AG04449 (cell line): ENCODE results near the gene ASB6.

Source experiments
- CTCF ChIA-PET: fragments of 350-600 bp; formaldehyde crosslinking; extraction: SDS; loops from one replicate; lab custom pipeline; 2021; ENCODE audit warnings: antibody characterized with exemption; lab: Yijun Ruan, JAX
- POLR2A ChIA-PET: fragments of 400-600, 350-600 bp; formaldehyde crosslinking; extraction: SDS; loops from one replicate; lab custom pipeline; 2020; ENCODE audit warnings: antibody characterized with exemption, inconsistent platforms; lab: Yijun Ruan, JAX
- DNase-seq: peaks from one replicate; pipeline ENCODE4 v3.0.0-alpha.2; 2010; ENCODE audit warnings: low read depth, low spot score
- H3K4me3 ChIP-seq: 2 replicates; pipeline ENCODE4 v1.5.1; 2011; ENCODE audit warnings: low read depth, mild to moderate bottlenecking, control low read depth, low read length
- TF ChIP-seq, protein P1 (sequence below): IDR thresholded peaks from one replicate; pipeline ENCODE4 v1.5.1; 2011; ENCODE audit warnings: mild to moderate bottlenecking, moderate library complexity, low read length, control low read depth, inconsistent platforms; ENCODE audit not compliant: insufficient read depth; ENCODE audit errors: missing control alignments

The ASB6 gene, protein sequence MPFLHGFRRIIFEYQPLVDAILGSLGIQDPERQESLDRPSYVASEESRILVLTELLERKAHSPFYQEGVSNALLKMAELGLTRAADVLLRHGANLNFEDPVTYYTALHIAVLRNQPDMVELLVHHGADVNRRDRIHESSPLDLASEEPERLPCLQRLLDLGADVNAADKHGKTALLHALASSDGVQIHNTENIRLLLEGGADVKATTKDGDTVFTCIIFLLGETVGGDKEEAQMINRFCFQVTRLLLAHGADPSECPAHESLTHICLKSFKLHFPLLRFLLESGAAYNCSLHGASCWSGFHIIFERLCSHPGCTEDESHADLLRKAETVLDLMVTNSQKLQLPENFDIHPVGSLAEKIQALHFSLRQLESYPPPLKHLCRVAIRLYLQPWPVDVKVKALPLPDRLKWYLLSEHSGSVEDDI

DNA sequence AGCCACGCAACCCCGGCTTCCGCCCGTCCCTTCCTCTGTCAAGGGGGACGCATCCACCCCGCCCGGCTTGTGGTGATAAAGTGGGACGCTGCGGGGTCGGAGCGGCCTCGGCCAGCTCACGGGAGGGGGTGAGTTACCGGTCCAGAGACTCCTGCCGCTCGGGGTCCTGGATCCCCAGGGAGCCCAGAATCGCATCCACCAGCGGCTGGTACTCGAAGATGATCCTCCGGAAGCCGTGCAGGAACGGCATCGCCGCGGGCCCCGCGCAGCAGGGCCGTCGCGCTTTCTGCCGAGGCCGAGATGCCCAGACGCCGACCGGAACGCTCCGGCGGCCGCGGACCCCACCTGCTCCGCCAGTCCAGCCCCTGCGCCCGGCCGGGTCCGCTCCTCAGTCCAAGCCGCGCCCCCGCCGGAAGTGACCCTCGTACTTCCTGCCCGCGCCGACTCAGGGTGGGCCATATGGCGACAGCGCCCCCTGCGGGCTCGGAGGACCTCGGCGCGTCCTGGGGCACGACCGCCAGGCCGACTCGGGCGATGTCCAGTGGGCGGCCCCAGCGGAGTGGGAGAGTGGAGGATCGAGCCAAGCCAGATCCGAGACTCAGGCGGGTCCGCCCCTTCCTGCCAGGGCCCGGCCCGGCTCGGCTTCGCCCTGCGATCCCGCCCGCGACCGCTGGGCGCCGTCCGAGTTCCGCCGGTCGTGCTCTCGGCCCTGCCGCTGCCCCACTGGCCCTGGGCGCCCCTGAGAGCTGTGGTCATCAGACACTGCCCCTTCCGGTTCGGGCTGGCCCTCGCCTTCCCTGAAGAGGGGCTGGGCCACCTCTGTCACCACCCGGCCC lies at the start of gene ASB6:
ASB6 (minus strand) TSS at position 402 of the 836 bp plus-strand sequence; CDS start at position 250, 152 bp downstream.
- TF ChIP-seq, protein P1, sequence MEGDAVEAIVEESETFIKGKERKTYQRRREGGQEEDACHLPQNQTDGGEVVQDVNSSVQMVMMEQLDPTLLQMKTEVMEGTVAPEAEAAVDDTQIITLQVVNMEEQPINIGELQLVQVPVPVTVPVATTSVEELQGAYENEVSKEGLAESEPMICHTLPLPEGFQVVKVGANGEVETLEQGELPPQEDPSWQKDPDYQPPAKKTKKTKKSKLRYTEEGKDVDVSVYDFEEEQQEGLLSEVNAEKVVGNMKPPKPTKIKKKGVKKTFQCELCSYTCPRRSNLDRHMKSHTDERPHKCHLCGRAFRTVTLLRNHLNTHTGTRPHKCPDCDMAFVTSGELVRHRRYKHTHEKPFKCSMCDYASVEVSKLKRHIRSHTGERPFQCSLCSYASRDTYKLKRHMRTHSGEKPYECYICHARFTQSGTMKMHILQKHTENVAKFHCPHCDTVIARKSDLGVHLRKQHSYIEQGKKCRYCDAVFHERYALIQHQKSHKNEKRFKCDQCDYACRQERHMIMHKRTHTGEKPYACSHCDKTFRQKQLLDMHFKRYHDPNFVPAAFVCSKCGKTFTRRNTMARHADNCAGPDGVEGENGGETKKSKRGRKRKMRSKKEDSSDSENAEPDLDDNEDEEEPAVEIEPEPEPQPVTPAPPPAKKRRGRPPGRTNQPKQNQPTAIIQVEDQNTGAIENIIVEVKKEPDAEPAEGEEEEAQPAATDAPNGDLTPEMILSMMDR, result peak; percentile 89
- CTCF ChIA-PET, result interaction anchor here (0.6 to 14.5 kb wide), 29 partner anchors 10 to 518 kb away, joined by 3 to 267 read pairs (median 4); partner anchors contain the start of gene NTMT1
- peak; percentile 69 for DNase-seq
- POLR2A ChIA-PET, result interaction anchor here (0.6 kb wide), 1 partner anchor 146 kb away, joined by 3 read pairs; no protein-coding TSS in a partner anchor
- peak within 1 kb of the TSS; percentile 87 for H3K4me3 ChIP-seq

DNA sequence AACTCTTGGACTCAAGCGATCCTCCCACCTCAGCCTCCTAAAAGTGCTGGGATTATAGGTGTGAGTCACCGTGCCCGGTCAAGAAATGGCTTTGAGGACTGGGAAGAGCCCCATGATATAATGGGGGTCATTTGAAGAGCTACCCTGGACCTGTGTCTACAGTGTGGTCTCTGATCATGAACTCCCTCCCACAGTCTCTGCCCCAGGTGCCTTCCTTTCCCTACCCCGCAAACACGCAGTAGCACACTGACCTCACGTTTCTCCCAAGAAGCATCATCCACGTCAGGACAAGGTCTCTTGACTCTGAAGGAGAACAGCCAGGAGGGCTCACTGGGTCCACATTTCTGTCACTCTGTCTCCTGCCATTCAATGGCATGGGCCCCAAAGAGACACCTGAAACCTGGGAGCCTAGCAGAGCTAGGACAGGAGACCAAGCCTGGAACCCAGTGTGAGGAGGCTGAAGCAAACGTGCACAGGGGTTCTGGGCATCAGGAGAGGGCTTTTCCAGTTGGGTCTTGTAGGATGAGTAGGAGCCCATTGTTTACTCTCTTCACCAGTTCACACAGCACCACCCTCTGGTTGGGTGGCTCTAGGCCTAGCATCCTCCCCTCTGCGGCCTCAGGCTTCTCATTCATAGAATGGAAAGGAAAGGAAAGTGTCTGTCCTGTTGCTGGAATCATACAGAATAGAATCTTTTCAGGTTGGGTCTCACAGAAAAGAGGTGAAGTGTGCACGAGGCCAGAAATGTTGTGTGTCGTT lies 46.5 kb upstream of the ASB6 start:
- ChIA-PET POLR2A (no interaction called here), CTCF (interaction anchor here (0.9 kb wide), 1 partner anchor 95 kb away, joined by 3 read pairs; no protein-coding TSS in a partner anchor)
- no peak overlapping the region for H3K4me3 ChIP-seq
- TF ChIP-seq, protein P1, result no peak
- DNase-seq, result no peak

DNA sequence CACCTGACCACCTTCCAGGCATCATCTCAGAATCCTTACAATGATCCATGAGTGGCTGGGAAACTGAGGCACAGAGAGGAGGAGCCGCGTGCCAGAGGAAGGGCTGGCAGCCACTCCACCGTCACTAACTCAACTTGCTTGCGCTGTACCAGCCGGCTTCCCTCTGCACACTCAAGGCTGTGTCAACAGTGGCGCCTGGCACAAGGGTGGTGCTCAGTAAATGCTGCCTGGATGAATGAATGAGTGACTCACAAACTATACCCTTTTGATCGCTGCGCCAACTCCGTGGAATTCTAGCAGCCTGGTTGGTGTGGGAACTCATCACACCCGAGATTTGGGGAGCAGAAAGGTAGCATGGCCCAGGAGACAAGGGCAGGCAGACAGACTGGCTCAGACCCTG lies 45.4 kb upstream of the ASB6 start:
- no peak for DNase-seq
- no peak overlapping the region for H3K4me3 ChIP-seq
- ChIA-PET CTCF (interaction anchor here (0.9 kb wide), 1 partner anchor 96 kb away, joined by 3 read pairs; no protein-coding TSS in a partner anchor), POLR2A (no interaction called here)
- TF ChIP-seq, protein P1, result no peak

DNA sequence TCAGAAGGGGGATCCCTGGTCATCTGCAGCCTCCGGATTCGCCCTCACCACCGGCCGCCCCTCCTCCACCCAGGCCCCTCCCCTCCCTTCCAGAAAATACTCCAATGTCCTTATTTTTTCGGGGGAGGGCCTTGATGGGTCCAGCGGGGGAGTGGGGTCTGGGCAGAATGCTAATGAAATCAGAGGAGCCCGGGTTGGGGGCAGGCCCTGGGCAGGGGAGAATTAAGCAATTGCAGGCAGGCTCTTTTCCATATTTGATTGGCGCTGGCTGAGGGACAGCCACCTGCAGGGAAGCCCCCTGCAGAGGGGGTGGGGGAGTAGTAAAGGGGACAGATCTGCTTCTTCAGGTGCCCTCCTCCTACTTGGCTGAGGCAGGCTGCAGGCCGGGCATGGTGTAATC lies 44.8 kb upstream of the ASB6 start:
- ChIA-PET POLR2A (no interaction called here), CTCF (no interaction called here)
- DNase-seq, result no peak
- TF ChIP-seq, protein P1, result no peak
- H3K4me3 ChIP-seq, result no peak overlapping the region

DNA sequence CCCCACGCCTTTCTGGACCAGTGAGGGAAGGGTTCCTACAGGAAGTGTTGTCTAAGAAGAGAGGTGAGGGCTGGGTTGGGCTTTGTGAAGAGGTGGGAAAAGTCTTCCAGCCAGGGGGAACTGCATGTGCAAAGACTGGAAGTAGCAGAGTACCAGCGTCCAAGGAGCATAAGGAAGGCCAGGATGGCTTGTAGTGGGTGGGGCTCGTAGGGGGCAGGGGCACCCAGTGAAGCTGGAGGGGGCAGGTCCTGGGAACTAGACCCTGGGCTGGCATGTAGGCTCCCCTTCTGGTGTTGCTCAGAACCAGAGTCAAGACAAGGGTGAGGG lies 43.9 kb upstream of the ASB6 start:
- H3K4me3 ChIP-seq, result no peak overlapping the region
- TF ChIP-seq, protein P1, result no peak
- CTCF ChIA-PET, result interaction anchor here (0.8 to 1.4 kb wide), 2 partner anchors 10 to 50 kb away, joined by 3 to 8 read pairs; no protein-coding TSS in a partner anchor
- POLR2A ChIA-PET, result interaction anchor here (0.6 kb wide), 1 partner anchor 641 kb away, joined by 4 read pairs; no protein-coding TSS in a partner anchor
- no peak for DNase-seq
